ENCODE results near the gene PNPLA5.

The PNPLA5 gene

DNA sequence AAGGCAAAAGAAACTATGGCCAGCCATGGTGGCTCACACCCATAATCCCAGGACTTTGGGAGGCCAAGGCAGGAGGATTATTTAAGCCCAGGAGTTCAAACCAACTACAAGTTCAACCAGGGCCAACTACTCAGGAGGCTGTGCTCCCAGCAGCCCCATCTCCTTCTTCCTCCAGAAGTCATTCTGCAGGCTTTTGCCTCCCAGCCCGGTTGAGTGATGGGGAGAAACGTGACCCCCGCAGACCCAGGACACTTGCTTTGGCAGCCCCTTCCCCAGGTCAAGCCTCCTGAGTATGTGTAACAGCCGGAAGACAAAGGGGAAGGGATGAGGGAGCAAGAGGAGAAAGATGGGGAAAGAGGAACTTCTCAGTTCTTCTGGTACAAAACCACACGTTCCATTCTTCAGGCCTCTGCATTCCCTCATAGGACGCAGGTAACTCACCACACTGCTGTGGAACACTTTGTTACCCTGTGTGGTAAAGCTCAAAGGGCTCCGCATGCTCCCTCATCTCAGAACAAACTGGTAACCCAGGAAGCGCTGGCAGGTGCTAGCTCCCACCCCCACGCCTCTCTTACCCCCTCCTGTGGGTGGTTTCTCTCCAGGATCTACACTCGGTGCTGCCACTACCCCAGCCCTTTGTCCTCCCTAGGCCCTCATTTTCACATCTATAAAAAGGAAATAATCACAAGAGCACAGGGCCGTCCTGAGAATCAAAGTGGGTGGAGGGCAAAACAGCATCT is 33.5 kb downstream of the PNPLA5 start:
- DNase-seq (ENCODE audit: extremely low read depth, low read depth), result no peak
- TF ChIP-seq CTCF (IDR thresholded peaks at IDR 0.05; ENCODE audit: low read depth, low read length, missing control alignments), result no peak
- no peak overlapping the region for H3K4me3 ChIP-seq (replicated peaks; ENCODE audit: low read depth, low read length)

DNA sequence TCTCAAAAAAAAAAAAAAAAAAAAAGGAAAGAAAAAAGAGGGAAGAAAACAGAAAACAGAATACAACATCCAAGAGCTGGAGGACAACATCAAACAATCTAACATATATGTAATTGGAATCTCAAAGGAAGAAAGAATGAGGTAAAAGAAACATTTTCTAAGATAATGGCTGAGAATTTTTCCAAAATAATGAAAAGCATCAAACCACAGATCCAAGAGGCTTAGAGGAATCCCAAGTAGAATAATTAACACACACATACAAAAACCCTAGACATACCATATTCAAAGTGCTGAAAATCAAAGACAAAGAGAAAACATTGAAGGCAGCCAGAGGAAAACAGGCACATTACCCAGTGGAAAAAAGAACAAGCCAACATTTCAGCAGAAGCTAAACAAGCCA is 34.4 kb downstream of the PNPLA5 start:
- no peak for TF ChIP-seq CTCF (IDR thresholded peaks at IDR 0.05; ENCODE audit: low read depth, low read length, missing control alignments)
- no peak overlapping the region for H3K4me3 ChIP-seq (replicated peaks; ENCODE audit: low read depth, low read length)
- DNase-seq (ENCODE audit: extremely low read depth, low read depth), result no peak

DNA sequence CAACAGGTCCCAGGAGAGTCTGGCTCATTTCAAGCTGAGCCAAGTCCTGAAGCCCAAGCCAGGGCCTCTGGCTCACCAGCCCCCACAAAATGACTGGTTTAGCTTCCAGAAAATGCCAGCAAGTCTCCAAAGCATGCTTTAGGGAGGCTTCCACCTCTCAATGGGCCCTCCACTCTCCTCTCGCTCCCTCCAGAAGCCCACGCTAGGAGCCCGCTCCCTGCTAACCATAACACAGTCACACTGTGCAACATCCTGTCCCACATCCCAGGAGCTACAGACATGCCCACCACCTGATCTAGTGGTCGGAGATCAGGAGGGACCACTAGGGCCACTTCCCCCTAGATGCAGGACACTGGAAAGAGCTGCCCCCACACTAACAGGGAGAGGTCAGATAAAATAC is 36.4 kb downstream of the PNPLA5 start:
- H3K4me3 ChIP-seq (replicated peaks; ENCODE audit: low read depth, low read length), result no peak overlapping the region
- no peak for TF ChIP-seq CTCF (IDR thresholded peaks at IDR 0.05; ENCODE audit: low read depth, low read length, missing control alignments)
- no peak for DNase-seq (ENCODE audit: extremely low read depth, low read depth)

DNA sequence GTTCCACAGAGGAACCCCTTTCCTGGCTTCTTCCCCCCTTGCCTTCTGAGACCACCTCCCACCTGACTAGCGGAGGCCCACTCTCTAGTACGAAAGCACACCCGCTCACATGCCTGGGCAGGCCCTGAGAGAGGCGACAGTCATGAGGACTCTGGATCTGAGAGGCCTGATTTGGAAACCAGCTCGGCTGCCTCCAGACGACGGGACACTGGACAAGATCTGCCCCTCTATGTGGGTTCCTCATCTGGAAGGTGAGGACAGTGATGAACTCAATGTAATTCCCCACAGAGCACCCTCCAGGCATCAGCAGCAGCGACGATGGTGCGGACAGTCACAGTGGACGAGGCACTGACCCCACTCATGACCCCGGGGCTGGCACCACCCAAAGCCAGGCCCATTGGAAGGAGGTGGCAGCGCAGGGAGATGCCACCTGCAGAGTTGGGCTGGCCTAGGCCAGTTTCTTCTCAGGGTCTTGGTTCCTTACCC is 37.0 kb downstream of the PNPLA5 start:
- DNase-seq (ENCODE audit: extremely low read depth, low read depth), result no peak
- no peak overlapping the region for H3K4me3 ChIP-seq (replicated peaks; ENCODE audit: low read depth, low read length)
- no peak for TF ChIP-seq CTCF (IDR thresholded peaks at IDR 0.05; ENCODE audit: low read depth, low read length, missing control alignments)

GRCh38 chr22:43854121-43854785 is 37.6 kb downstream of the PNPLA5 start:
- DNase-seq (ENCODE audit: extremely low read depth, low read depth), result no peak
- TF ChIP-seq CTCF (IDR thresholded peaks at IDR 0.05; ENCODE audit: low read depth, low read length, missing control alignments), result no peak
- no peak overlapping the region for H3K4me3 ChIP-seq (replicated peaks; ENCODE audit: low read depth, low read length)

DNA sequence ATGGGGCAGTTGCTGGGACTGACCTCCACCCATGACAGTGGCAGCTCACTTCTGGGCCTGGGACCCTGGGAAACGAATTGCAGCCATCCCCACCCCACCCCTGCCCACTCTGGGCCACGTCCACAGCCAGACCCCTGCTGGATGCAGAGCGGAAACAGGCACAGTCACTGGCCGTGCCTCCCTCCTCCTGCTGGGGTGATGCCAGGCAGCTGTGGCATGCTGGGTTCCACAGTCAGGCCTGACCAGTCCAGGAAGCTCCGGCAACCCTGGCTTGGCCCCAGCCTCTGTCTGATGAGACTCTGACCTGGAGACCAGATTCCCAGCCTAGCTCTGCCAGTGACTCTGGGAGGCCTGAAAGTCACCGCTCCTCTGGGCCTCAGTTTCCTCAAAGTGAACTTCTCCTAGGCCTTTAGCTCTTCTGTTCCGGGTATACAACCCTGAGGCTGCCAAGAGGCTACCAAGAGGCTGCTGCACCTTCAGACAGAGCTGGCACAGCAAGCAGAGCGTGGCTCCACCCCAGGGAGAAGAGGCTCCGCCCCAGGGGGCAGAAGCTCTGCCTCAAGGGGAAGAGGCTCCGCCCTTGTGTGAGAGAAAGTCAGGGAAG is 38.4 kb downstream of the PNPLA5 start:
- TF ChIP-seq CTCF (IDR thresholded peaks at IDR 0.05; ENCODE audit: low read depth, low read length, missing control alignments), result no peak
- DNase-seq (ENCODE audit: extremely low read depth, low read depth), result no peak
- H3K4me3 ChIP-seq (replicated peaks; ENCODE audit: low read depth, low read length), result no peak overlapping the region
